Skin epidermis (tissue), 12 donors: ENCODE results near the gene IKZF1.

ENCODE experiments used
- H3K27ac ChIP-seq, 21 experiments: fragments of 200-600 bp; sonication (generic) in 11 of 21; one replicate each; pipeline ENCODE4 v1.5.0; 2020; ENCODE audit warnings: mild to moderate bottlenecking in 3 of 21, inconsistent platforms in 2 of 21, moderate library complexity in 2 of 21
- H3K4me3 ChIP-seq, 7 experiments: fragments of 200-600 bp; sonication (generic) in 2 of 7; one replicate each; pipeline ENCODE4 v1.5.0; 2020; ENCODE audit warnings: inconsistent platforms in 2 of 7, mild to moderate bottlenecking in 2 of 7, moderate library complexity in 1 of 7

Gene IKZF1

DNA sequence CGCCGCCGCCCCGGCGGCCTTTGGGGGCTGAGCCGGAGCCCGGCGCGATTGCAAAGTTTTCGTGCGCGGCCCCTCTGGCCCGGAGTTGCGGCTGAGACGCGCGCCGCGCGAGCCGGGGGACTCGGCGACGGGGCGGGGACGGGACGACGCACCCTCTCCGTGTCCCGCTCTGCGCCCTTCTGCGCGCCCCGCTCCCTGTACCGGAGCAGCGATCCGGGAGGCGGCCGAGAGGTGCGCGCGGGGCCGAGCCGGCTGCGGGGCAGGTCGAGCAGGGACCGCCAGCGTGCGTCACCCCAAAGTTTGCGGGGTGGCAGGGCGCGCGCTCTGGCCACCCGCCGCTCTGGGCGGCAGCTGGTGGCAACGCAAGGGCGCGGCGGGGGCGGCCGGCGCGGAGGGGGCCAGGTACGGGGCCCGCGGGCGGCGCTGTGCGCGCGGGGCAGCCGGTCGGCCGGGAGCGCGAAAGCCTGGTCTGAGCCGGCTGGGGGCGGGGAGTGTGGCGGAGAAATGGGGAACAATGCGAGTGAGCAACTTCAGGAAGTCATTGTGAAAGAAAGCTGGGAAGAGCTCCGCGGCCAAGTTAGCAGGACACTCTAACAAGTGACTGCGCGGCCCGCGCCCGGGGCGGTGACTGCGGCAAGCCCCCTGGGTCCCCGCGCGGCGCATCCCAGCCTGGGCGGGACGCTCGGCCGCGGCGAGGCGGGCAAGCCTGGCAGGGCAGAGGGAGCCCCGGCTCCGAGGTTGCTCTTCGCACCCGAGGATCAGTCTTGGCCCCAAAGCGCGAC lies at the start of gene IKZF1:
Gene IKZF1, plus strand, starts transcription at position 588 of the 782 bp plus-strand sequence. CDS start 14,346 bp downstream, outside the sequence.
- Histone ChIP-seq H3K27ac (peak within 1 kb of the TSS in 20 of 21 experiments; percentile 24 to 96 (median 81)), H3K4me3 (peak within 1 kb of the TSS; percentile 37 to 60 (median 49))

GRCh38 chr7:50261593-50261992 lies 42.9 kb upstream of the IKZF1 start:
- Histone ChIP-seq H3K4me3 (no peak overlapping the region), H3K27ac (peak overlapping the region in 5 of 21 experiments; percentile 17 to 98 (median 84))

GRCh38 chr7:50262446-50262845 lies 42.1 kb upstream of the IKZF1 start:
- H3K4me3 ChIP-seq = no peak overlapping the region
- H3K27ac ChIP-seq = peak overlapping the region in 8 of 21 experiments; percentile 39 to 98 (median 68)

DNA sequence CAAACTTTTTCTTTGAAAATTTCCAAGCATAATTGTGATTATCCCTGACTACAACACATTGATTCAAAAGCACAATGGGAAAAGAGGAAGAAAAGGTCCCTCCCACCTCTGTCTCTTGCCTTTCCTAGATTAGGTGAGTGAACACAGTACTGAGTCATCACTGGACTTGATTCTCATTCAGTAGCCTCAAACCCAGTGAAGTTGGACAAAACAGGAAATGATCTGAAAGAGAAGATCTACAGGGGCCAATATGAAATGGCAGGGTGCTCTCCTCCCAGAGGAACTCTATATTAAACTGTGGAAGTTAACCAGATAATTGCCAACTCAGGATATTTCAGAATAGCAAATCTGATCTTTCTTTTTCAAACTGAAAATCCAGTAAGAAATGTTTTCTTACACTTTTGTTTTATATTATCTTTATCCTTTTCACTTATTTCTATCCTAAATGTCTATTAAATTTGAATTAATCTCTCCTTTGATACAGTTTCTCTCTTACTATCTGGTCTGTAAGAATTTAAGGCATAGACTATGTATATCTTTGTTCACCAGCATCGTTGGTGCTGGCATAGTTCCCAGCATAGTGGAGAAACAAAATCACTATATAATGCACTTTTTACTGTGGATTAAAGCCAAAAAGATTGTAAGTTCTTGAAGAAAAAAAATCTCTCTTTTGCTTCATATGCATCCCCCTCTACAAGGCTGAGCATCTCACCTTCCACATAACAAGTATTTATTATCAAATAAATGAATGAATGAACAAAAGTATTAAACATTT lies 41.4 kb upstream of the IKZF1 start:
- H3K4me3 ChIP-seq = no peak overlapping the region

GRCh38 chr7:50264908-50265307 lies 39.6 kb upstream of the IKZF1 start:
- Histone ChIP-seq H3K27ac (peak overlapping the region in 10 of 21 experiments; percentile 4 to 98 (median 84)), H3K4me3 (no peak overlapping the region)

More for the DNA sequence above, 41.4 kb upstream of the IKZF1 start:
- peak overlapping the region in 8 of 21 experiments; percentile 39 to 98 (median 68) for H3K27ac ChIP-seq

DNA sequence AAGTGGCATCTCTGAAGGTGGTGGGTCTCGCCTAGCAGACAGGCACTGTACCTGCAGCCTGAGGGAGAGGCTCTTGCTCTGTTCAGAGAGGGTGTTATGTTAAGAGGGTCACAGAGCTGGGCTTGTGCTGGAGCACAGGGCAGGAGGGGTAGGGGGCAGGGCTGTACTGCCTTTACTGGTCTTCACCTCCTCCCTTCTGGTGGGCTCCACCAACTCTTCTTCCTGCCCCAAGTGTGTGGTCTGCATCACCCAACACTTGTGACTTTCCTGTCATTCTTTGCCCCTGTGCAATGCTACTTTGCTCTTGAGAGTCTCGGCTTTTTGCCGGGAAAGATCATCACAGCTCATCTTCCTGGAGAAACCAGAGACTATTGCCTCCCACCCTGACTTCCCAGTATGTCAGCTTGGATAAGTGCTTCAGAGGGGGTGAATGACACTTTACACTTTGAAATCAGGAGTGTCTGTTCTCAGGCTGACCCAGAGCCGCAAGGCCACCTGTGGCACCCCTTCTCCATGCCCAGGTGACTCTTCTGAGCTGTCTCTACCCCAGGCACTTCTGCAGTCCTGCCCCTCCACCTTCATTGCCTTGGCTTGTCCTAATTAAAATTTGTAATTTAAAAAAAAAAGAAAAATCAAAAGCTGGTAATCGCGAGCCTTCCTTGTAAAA lies 38.4 kb upstream of the IKZF1 start:
- peak overlapping the region in 14 of 21 experiments; percentile 9 to 98 (median 77) for H3K27ac ChIP-seq
- no peak overlapping the region for H3K4me3 ChIP-seq

- Histone ChIP-seq H3K4me3 (no peak overlapping the region), H3K27ac (peak overlapping the region in 16 of 21 experiments; percentile 28 to 98 (median 80))
These were observed 37.7 kb upstream of the IKZF1 start for GRCh38 chr7:50266635-50267386.

DNA sequence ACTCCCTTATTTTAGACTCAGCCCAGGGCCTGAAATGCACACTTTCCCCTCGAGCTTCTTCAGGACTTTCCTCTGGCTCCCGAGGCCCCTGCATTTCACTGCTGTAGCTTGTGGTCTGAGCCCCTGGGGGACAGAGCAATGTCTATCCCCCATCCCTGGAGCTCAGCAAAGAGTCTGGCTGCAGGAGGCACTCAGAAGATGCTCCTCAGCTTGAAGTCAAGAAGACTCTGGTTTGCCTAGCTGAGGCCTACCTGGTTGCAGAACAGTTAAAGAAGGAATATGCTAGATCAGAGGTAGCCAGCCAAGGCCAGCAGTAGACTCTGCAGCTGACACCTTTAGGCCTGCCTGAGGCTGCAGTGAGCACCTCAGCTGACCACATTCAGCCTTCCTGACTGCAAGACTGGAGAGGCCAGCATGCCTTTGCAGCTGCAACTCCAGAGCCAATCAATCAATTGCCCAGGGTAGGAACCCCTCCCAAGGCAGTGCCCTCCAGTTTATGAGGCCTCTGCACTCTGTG lies 36.9 kb upstream of the IKZF1 start:
- Histone ChIP-seq H3K4me3 (no peak overlapping the region), H3K27ac (peak overlapping the region in 17 of 21 experiments; percentile 18 to 98 (median 79))

- peak overlapping the region in 13 of 21 experiments; percentile 13 to 98 (median 80) for H3K27ac ChIP-seq
- no peak overlapping the region for H3K4me3 ChIP-seq
These were observed 36.3 kb upstream of the IKZF1 start for GRCh38 chr7:50268223-50268622.

- H3K27ac ChIP-seq = peak overlapping the region in 15 of 21 experiments; percentile 2 to 98 (median 74)
- H3K4me3 ChIP-seq = no peak overlapping the region
These were observed 35.5 kb upstream of the IKZF1 start for GRCh38 chr7:50268990-50269389.

GRCh38 chr7:50270531-50271018 lies 33.9 kb upstream of the IKZF1 start:
- H3K4me3 ChIP-seq = no peak overlapping the region
- peak overlapping the region in 5 of 21 experiments; percentile 23 to 98 (median 94) for H3K27ac ChIP-seq

GRCh38 chr7:50272808-50273207 lies 31.7 kb upstream of the IKZF1 start:
- H3K27ac ChIP-seq = no peak overlapping the region
- H3K4me3 ChIP-seq = no peak overlapping the region

GRCh38 chr7:50273301-50273700 lies 31.2 kb upstream of the IKZF1 start:
- no peak overlapping the region for H3K27ac ChIP-seq
- H3K4me3 ChIP-seq = no peak overlapping the region

DNA sequence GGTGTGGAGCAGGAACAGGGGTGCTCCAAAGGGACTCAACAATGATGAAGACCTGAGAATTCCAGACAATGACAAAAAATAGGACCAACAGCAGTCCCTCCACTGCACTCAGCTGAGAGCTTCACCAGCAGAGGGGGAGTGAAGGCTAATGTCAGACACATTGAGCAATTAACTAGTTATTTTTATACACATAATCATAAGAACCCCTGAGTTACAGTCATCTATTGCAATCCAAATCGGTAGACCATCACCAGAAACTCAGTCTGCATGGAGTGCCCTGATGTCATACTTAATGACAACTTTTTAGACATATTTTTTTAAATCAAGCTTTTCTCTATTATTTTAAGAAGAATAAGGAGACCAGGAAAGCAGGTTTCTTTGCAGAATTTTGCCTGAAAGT lies 30.6 kb upstream of the IKZF1 start:
- H3K4me3 ChIP-seq = no peak overlapping the region

GRCh38 chr7:50274361-50274760 lies 30.2 kb upstream of the IKZF1 start:
- Histone ChIP-seq H3K27ac (no peak overlapping the region), H3K4me3 (no peak overlapping the region)

More for the DNA sequence above, 30.6 kb upstream of the IKZF1 start:
- H3K27ac ChIP-seq = no peak overlapping the region

- Histone ChIP-seq H3K27ac (no peak overlapping the region), H3K4me3 (no peak overlapping the region)
These were observed 29.1 kb upstream of the IKZF1 start for GRCh38 chr7:50275430-50275829.

- H3K4me3 ChIP-seq = no peak overlapping the region
- no peak overlapping the region for H3K27ac ChIP-seq
These were observed 28.0 kb upstream of the IKZF1 start for GRCh38 chr7:50276483-50276882.

GRCh38 chr7:50278120-50278519 lies 26.4 kb upstream of the IKZF1 start:
- no peak overlapping the region for H3K27ac ChIP-seq
- H3K4me3 ChIP-seq = no peak overlapping the region
